ENCODE data around the gene UBTD2. TPM values are rescaled to one million over a fixed set of nuclear protein-coding genes. Genes with fewer than 3 reads are reported as not detected.

Gene UBTD2
- total RNA-seq, 2 experiments from 2014 or later, result 10.2 to 10.6 TPM

- ChIA-PET CTCF (interaction anchor here (1.2 to 13.1 kb wide), 3 partner anchors 6 to 66 kb away, joined by 3 to 254 read pairs (median 5); partner anchors contain the start of gene STK10), POLR2A (interaction anchor here (1.2 to 19.2 kb wide), 5 partner anchors 29 to 176 kb away, joined by 3 to 905 read pairs (median 3); partner anchors contain the start of gene FBXW11)
These were observed 102.6 kb downstream of the UBTD2 start for GRCh38 chr5:172180936-172181335.

GRCh38 chr5:172178991-172179989 lies 104.3 kb downstream of the UBTD2 start:
- Mint-ChIP-seq H3K27ac (peak overlapping the region; percentile 96), H3K4me1 (peaks cover 96% of the 10 kb centered on the region), H3K4me3 (peak overlapping the region; percentile 70), H3K27me3 (no peaks in the 10 kb centered on the region), H3K36me3 (ENCODE audit: low read depth) (peaks cover 85% of the 10 kb centered on the region), H3K9me3 (no peaks in the 10 kb centered on the region)
- ChIA-PET CTCF (interaction anchor here (0.8 to 13.1 kb wide), 8 partner anchors 7 to 268 kb away, joined by 3 to 254 read pairs (median 4); partner anchors contain the start of gene STK10), POLR2A (interaction anchor here (0.7 to 19.2 kb wide), 16 partner anchors 7 to 805 kb away, joined by 3 to 905 read pairs (median 4); partner anchors contain the start of genes ATP6V0E1, FBXW11, STK10 and UBTD2)
- peak; percentile 69 for DNase-seq

More at GRCh38 chr5:172180936-172181335, 102.6 kb downstream of the UBTD2 start:
- Mint-ChIP-seq H3K9me3 (no peaks in the 10 kb centered on the region), H3K27ac (peak overlapping the region; percentile 96), H3K4me1 (peaks cover 87% of the 10 kb centered on the region), H3K27me3 (no peaks in the 10 kb centered on the region), H3K4me3 (peak overlapping the region; percentile 70), H3K36me3 (ENCODE audit: low read depth) (peaks cover 85% of the 10 kb centered on the region)
- DNase-seq, result peak; percentile 49

DNA sequence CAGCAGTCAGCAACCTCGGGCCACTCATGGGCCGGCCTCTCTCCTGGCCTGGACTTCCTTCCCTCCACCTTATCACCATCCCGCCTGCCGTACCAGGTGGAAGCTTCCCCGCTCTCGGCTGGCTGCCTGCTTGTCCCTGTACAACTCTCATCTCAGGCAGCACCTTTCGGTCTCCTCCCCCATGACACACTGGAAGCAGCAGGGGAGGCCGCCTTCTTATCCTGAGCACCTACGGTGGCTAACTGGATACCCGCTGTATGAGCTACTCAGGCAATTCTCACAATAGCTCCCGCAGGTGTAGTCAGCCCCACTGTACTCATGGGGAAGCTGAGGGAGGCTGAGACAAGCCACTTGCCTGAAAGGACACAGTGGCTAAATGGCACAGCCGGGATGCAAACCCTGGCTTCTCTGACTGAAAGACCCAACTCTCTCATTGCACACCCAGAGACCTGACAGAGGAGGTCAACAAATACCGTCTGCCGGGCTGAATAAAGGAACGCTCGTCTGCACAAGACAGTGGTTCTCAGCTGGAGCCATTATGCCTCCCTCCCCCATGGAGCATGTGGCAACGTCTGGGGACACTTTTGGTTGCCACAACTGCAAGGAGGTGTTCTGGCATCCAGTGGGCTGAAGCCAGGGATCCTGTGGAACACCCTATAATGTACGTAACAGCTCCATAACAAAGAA lies 105.1 kb downstream of the UBTD2 start:
- Mint-ChIP-seq H3K9me3 (no peaks in the 10 kb centered on the region), H3K27me3 (no peaks in the 10 kb centered on the region), H3K4me3 (peak overlapping the region; percentile 70), H3K4me1 (peaks cover 96% of the 10 kb centered on the region), H3K36me3 (ENCODE audit: low read depth) (peaks cover 85% of the 10 kb centered on the region), H3K27ac (peak overlapping the region; percentile 96)
- DNase-seq, result peak; percentile 51
- CTCF ChIA-PET, result interaction anchor here (0.8 to 13.1 kb wide), 5 partner anchors 8 to 267 kb away, joined by 3 to 254 read pairs (median 4); partner anchors contain the start of gene STK10
- POLR2A ChIA-PET, result interaction anchor here (0.6 to 19.2 kb wide), 12 partner anchors 8 to 805 kb away, joined by 3 to 905 read pairs (median 4); partner anchors contain the start of genes ATP6V0E1, FBXW11, STK10 and UBTD2

GRCh38 chr5:172177176-172177575 lies 106.4 kb downstream of the UBTD2 start:
- no peak for DNase-seq
- ChIA-PET POLR2A (interaction anchor here (4.3 to 19.2 kb wide), 4 partner anchors 9 to 107 kb away, joined by 32 to 905 read pairs (median 346); partner anchors contain the start of genes STK10 and UBTD2), CTCF (interaction anchor here (0.6 to 13.1 kb wide), 3 partner anchors 9 to 66 kb away, joined by 3 to 254 read pairs (median 38); partner anchors contain the start of gene STK10)
- Mint-ChIP-seq H3K9me3 (no peaks in the 10 kb centered on the region), H3K27ac (peak overlapping the region; percentile 96), H3K36me3 (ENCODE audit: low read depth) (peaks cover 81% of the 10 kb centered on the region), H3K27me3 (no peaks in the 10 kb centered on the region), H3K4me3 (peak overlapping the region; percentile 70), H3K4me1 (peaks cover 93% of the 10 kb centered on the region)

DNA sequence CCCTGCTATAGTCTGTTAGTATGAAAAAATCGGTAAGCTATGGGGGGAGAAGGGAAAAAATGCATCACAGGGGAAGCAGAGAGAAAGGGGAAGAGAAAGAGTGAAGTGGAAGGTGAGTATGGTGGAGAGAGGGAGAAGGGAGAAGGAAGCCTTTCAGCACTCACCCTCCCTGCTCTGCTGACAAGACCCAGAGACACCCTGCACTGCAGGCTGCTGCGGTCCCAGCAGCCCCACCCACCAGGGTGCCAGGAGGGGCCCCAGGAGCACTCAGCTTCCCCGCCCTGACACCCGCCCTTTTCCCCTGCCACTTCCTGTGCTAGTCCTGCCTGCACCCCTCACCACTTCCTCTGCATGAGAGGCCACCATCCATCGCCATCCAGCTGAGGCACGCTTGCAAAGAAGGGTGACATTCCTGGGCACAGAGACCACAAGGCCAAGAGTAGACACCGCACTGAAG lies 108.3 kb downstream of the UBTD2 start:
- no peaks in the 10 kb centered on the region for H3K27me3 Mint-ChIP-seq
- H3K27ac Mint-ChIP-seq, result peak overlapping the region; percentile 96
- peaks cover 96% of the 10 kb centered on the region for H3K4me1 Mint-ChIP-seq
- ChIA-PET POLR2A (interaction anchor here (0.7 to 19.2 kb wide), 27 partner anchors 11 to 787 kb away, joined by 3 to 905 read pairs (median 6); partner anchors contain the start of genes FBXW11, NPM1, STK10 and UBTD2), CTCF (interaction anchor here (0.6 to 13.1 kb wide), 13 partner anchors 10 to 168 kb away, joined by 3 to 254 read pairs (median 8); partner anchors contain the start of genes FBXW11, STK10 and UBTD2)
- DNase-seq, result peak; percentile 96
- peaks cover 87% of the 10 kb centered on the region for H3K36me3 Mint-ChIP-seq (ENCODE audit: low read depth)
- no peaks in the 10 kb centered on the region for H3K9me3 Mint-ChIP-seq
- H3K4me3 Mint-ChIP-seq, result peak overlapping the region; percentile 87

DNA sequence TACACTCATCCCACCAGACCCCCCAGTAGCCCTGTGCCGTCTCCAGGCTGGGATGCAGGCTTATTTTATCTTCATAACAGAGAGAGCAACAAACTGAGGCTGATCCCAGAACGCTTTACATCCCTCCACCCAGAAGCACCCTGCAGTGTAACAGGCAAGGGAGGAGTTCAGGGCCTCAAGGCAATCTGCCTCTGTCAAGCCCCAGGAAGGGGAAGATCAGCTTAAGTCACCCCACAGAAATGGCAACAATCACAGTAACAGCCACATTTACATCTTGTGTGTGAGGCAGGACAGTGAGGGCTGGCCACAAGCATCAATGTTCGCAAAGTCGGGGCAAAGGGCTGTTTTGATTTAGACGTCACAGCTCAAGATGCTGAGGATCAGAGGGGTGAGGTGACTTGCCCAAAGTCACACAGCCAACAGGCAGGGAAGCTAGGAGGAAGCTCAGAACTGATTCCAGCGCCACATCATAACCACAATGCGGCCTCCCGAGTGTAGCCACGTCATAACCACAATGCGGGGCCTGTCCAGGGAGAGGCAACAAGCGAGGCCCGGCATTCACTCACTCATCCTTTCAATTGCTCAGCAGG lies 109.9 kb downstream of the UBTD2 start:
- POLR2A ChIA-PET, result interaction anchor here (0.8 to 19.2 kb wide), 23 partner anchors 10 to 785 kb away, joined by 3 to 905 read pairs (median 8); partner anchors contain the start of genes FBXW11, NPM1, STK10 and UBTD2
- Mint-ChIP-seq H3K4me1 (peaks cover 96% of the 10 kb centered on the region), H3K27ac (peak overlapping the region; percentile 96), H3K27me3 (no peaks in the 10 kb centered on the region), H3K36me3 (ENCODE audit: low read depth) (peaks cover 91% of the 10 kb centered on the region), H3K4me3 (peak overlapping the region; percentile 87), H3K9me3 (no peaks in the 10 kb centered on the region)
- CTCF ChIA-PET, result interaction anchor here (0.8 to 13.1 kb wide), 14 partner anchors 8 to 262 kb away, joined by 3 to 254 read pairs (median 6); partner anchors contain the start of genes FBXW11, STK10 and UBTD2
- DNase-seq, result peak; percentile 90

- Mint-ChIP-seq H3K27ac (peak overlapping the region; percentile 96), H3K36me3 (ENCODE audit: low read depth) (peaks cover 91% of the 10 kb centered on the region), H3K27me3 (no peaks in the 10 kb centered on the region), H3K4me1 (peaks cover 96% of the 10 kb centered on the region), H3K4me3 (peak overlapping the region; percentile 87), H3K9me3 (no peaks in the 10 kb centered on the region)
- no peak for DNase-seq
- POLR2A ChIA-PET, result interaction anchor here (0.6 to 19.2 kb wide), 19 partner anchors 10 to 188 kb away, joined by 3 to 905 read pairs (median 9); partner anchors contain the start of genes FBXW11, STK10 and UBTD2
- CTCF ChIA-PET, result interaction anchor here (1.0 to 13.1 kb wide), 12 partner anchors 13 to 261 kb away, joined by 3 to 254 read pairs (median 8); partner anchors contain the start of genes FBXW11, STK10 and UBTD2
These were observed 110.5 kb downstream of the UBTD2 start for GRCh38 chr5:172172912-172173563.

DNA sequence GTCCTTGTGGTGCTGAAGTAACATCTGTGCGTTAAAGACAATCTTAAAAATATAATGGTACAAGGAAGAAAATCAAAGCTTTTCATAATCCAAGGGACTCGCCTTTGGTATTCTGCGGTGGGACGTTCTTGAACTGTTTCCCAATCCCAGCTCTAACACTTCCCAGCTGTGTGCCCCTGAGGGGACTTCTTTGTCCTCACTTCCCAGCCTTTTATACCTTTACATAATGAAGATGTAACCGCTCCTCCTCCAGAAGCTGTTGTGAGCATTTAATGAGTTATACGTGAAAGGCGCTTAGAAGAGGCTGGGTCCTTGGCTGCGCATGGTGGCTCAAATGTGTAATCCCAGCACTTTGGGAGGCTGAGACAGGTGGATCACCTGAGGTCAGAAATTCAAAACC lies 112.4 kb downstream of the UBTD2 start:
- CTCF ChIA-PET, result interaction anchor here (0.6 to 13.1 kb wide), 2 partner anchors 16 to 61 kb away, joined by 3 to 254 read pairs; partner anchors contain the start of gene STK10
- H3K36me3 Mint-ChIP-seq (ENCODE audit: low read depth), result peaks cover 83% of the 10 kb centered on the region
- H3K27ac Mint-ChIP-seq, result peak overlapping the region; percentile 6
- POLR2A ChIA-PET, result interaction anchor here (9.7 to 19.2 kb wide), 2 partner anchors 15 to 63 kb away, joined by 609 to 905 read pairs; partner anchors contain the start of gene STK10
- H3K4me3 Mint-ChIP-seq, result no peak overlapping the region
- no peaks in the 10 kb centered on the region for H3K27me3 Mint-ChIP-seq
- peaks cover 91% of the 10 kb centered on the region for H3K4me1 Mint-ChIP-seq
- no peaks in the 10 kb centered on the region for H3K9me3 Mint-ChIP-seq
- no peak for DNase-seq

- ChIA-PET CTCF (interaction anchor here (0.9 to 13.1 kb wide), 2 partner anchors 16 to 54 kb away, joined by 3 to 254 read pairs; partner anchors contain the start of gene STK10), POLR2A (interaction anchor here (0.8 to 2.2 kb wide), 3 partner anchors 13 to 59 kb away, joined by 3 to 6 read pairs (median 4); no protein-coding TSS in a partner anchor)
- no peak for DNase-seq
- Mint-ChIP-seq H3K27ac (peak overlapping the region; percentile 64), H3K4me1 (peaks cover 86% of the 10 kb centered on the region), H3K9me3 (no peaks in the 10 kb centered on the region), H3K27me3 (no peaks in the 10 kb centered on the region), H3K4me3 (no peak overlapping the region), H3K36me3 (ENCODE audit: low read depth) (peaks cover 77% of the 10 kb centered on the region)
These were observed 113.3 kb downstream of the UBTD2 start for GRCh38 chr5:172170251-172170701.

DNA sequence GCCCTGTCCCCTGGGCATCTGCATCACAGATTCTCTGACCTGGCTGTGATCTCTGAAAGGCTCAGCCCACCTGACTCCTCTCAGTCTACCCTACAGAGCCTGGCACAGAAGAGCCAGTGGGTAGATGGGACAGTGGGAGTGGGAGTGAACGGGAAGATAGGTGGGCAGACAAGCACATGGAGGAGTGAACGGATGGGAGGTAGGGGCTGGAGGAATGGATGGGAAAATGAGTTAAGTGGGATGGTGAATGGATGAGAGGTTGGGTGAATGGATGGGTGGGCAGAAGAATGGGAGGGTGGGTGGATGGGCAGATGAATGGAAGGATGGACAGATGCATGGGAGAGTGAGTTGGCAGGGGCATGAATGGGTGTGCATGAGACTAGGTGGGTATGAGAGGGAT lies 114.3 kb downstream of the UBTD2 start:
- no peak overlapping the region for H3K27ac Mint-ChIP-seq
- peaks cover 73% of the 10 kb centered on the region for H3K36me3 Mint-ChIP-seq (ENCODE audit: low read depth)
- H3K27me3 Mint-ChIP-seq, result no peaks in the 10 kb centered on the region
- ChIA-PET CTCF (interaction anchor here (13.1 kb wide), 1 partner anchor 17 kb away, joined by 254 read pairs; the partner anchor contains the start of gene STK10), POLR2A (interaction anchor here (1.5 to 2.2 kb wide), 2 partner anchors 16 to 17 kb away, joined by 6 read pairs; no protein-coding TSS in a partner anchor)
- H3K4me3 Mint-ChIP-seq, result no peak overlapping the region
- H3K4me1 Mint-ChIP-seq, result peaks cover 82% of the 10 kb centered on the region
- no peak for DNase-seq
- H3K9me3 Mint-ChIP-seq, result no peaks in the 10 kb centered on the region
